Kidney (tissue), 14 donors: Measurements from ENCODE around the gene CTDP1. TPM values are rescaled to one million over a fixed set of nuclear protein-coding genes. Genes with fewer than 3 reads are reported as not detected.

Experiments
- DNase-seq, 5 donors: peaks; one replicate each; pipeline ENCODE4 v3.0.0-alpha.2; 2013 to 2020
- FAIRE-seq: peaks from 2 replicates; lab custom pipeline; 2012; peaks lifted over from hg19 to GRCh38; lab: Jason Lieb, UNC
- H3K27ac ChIP-seq, 2 donors: one replicate each; pipeline ENCODE4 v1.7.0; 2013; ENCODE audit warnings: low read depth in 2 of 2, low read length in 2 of 2, inconsistent platforms in 1 of 2
- H3K27me3 ChIP-seq: one replicate; pipeline ENCODE4 v1.7.1; 2013; ENCODE audit warnings: low read length, inconsistent platforms; ENCODE audit not compliant: control insufficient read depth, insufficient read depth
- H3K36me3 ChIP-seq, 3 donors: one replicate each; pipeline versions ENCODE4 v1.7.0 to v1.7.1; 2013; ENCODE audit warnings: low read length in 3 of 3, control low read depth in 1 of 3, inconsistent platforms in 1 of 3; ENCODE audit not compliant: insufficient read depth in 3 of 3, control insufficient read depth in 2 of 3
- H3K4me1 ChIP-seq, 3 donors: one replicate each; pipeline versions ENCODE4 v1.7.0 to v1.7.1; 2013; ENCODE audit warnings: low read length in 3 of 3, inconsistent platforms in 1 of 3, low read depth in 1 of 3; ENCODE audit not compliant: control insufficient read depth in 2 of 3, insufficient read depth in 2 of 3
- H3K4me3 ChIP-seq, 3 donors: one replicate each; pipeline versions ENCODE4 v1.7.0 to v1.8.1; 2013; ENCODE audit warnings: low read length in 3 of 3, control low read depth in 1 of 3, inconsistent platforms in 1 of 3
- H3K9ac ChIP-seq, 3 donors: one replicate each; pipeline versions ENCODE4 v1.7.0 to v1.7.1; 2013; ENCODE audit warnings: low read length in 3 of 3, control low read depth in 1 of 3, inconsistent platforms in 1 of 3
- H3K9me3 ChIP-seq, 3 donors: one replicate each; pipeline versions ENCODE4 v1.7.0 to v1.7.1; 2013; ENCODE audit warnings: low read length in 3 of 3, control low read depth in 1 of 3, inconsistent platforms in 1 of 3; ENCODE audit not compliant: control insufficient read depth in 2 of 3, insufficient read depth in 1 of 3
- intact Hi-C: fragments of 100-400 bp; cut with DNase I; formaldehyde crosslinking; loops from one replicate; pipeline ENCODE4 v1.11.1; 2022
- polyA plus RNA-seq: library from polyadenylated mRNA; stranded (reverse); fragments of 350-450 nt; fragmentation: Illumina TruSeq; extraction: RNeasy Lipid Tissue Mini Kit (QIAGEN cat#74804); gene quantifications from one replicate; pipeline ENCODE4 v1.2.3, GENCODE V29; 2014; ENCODE audit warnings: low read depth, low replicate concordance; ENCODE audit not compliant: insufficient read depth
- total RNA-seq: library from RNA; stranded (reverse); fragmentation: NEBNext Ultra II Directional; extraction: Animal tissue kit (Norgen Biotek cat#: 25700); gene quantifications from one replicate; pipeline ENCODE4 v1.2.1, GENCODE V29; 2021
- TF ChIP-seq, protein P1 (sequence below): IDR thresholded peaks from 3 replicates; pipeline ENCODE4 v1.5.1; 2012; ENCODE audit warnings: mild to moderate bottlenecking, moderate library complexity, borderline replicate concordance; ENCODE audit not compliant: insufficient read depth; ENCODE audit errors: extremely low read depth
- donor health status: control.
- donor health status: control.
- donor health status: control.
- donor health status: control.
- donor health status: control.
- donor health status: DM: yes; HTN: yes; CAD: no.
- donor health status: Normal renal cell carcinoma (clear cell type).

CTDP1 gene
- total and polyA plus RNA-seq, 2 donors from 2014 or later = 11.1 to 21.8 TPM

DNA sequence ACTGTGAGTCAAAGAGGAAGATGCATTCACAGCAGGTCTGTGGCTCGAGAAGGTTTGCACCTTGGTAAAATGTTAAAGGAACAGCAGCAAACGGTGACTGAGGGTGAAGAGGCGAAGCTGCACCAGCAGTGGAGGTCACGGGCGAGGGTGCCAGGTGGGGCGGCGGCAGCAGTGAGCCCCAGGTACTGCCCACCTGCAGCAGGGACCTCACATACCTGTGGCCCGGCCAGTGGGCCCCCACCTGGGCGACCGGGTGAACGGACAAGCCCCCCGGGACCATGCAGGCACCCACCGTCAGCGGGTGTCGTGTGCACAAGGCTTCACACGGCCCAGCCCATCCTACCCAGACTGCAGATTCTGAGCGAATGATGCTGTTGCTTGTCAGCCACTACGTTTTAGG is 94.5 kb downstream of the CTDP1 start:
- H3K4me3 ChIP-seq = no peak overlapping the region
- no peaks in the 10 kb centered on the region for H3K4me1 ChIP-seq
- H3K27me3 ChIP-seq = no peaks in the 10 kb centered on the region
- H3K9me3 ChIP-seq = no peaks in the 10 kb centered on the region
- no peak for DNase-seq
- no peaks in the 10 kb centered on the region for H3K36me3 ChIP-seq
- intact Hi-C loops = no loop called here
- no peak overlapping the region for H3K27ac ChIP-seq
- H3K9ac ChIP-seq = no peak overlapping the region
- no peak for FAIRE-seq
- TF ChIP-seq, protein P1, sequence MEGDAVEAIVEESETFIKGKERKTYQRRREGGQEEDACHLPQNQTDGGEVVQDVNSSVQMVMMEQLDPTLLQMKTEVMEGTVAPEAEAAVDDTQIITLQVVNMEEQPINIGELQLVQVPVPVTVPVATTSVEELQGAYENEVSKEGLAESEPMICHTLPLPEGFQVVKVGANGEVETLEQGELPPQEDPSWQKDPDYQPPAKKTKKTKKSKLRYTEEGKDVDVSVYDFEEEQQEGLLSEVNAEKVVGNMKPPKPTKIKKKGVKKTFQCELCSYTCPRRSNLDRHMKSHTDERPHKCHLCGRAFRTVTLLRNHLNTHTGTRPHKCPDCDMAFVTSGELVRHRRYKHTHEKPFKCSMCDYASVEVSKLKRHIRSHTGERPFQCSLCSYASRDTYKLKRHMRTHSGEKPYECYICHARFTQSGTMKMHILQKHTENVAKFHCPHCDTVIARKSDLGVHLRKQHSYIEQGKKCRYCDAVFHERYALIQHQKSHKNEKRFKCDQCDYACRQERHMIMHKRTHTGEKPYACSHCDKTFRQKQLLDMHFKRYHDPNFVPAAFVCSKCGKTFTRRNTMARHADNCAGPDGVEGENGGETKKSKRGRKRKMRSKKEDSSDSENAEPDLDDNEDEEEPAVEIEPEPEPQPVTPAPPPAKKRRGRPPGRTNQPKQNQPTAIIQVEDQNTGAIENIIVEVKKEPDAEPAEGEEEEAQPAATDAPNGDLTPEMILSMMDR = no peak

GRCh38 chr18:79775441-79776221 is 96.0 kb downstream of the CTDP1 start:
- FAIRE-seq (no peak), DNase-seq (peak in 1 of 5 donors; percentile 52)
- H3K9me3 ChIP-seq = no peaks in the 10 kb centered on the region
- intact Hi-C loops = no loop called here
- no peak overlapping the region for H3K9ac ChIP-seq
- no peaks in the 10 kb centered on the region for H3K4me1 ChIP-seq
- no peak overlapping the region for H3K4me3 ChIP-seq
- no peak overlapping the region for H3K27ac ChIP-seq
- H3K36me3 ChIP-seq = no peaks in the 10 kb centered on the region
- TF ChIP-seq, protein P1 = no peak
- no peaks in the 10 kb centered on the region for H3K27me3 ChIP-seq

GRCh38 chr18:79776674-79777073 is 97.1 kb downstream of the CTDP1 start:
- H3K36me3 ChIP-seq = no peaks in the 10 kb centered on the region
- intact Hi-C loops = no loop called here
- FAIRE-seq = no peak
- H3K4me1 ChIP-seq = no peaks in the 10 kb centered on the region
- no peaks in the 10 kb centered on the region for H3K27me3 ChIP-seq
- TF ChIP-seq, protein P1 = no peak
- DNase-seq = peak in 1 of 5 donors; percentile 4
- H3K27ac ChIP-seq = no peak overlapping the region
- no peak overlapping the region for H3K4me3 ChIP-seq
- H3K9me3 ChIP-seq = no peaks in the 10 kb centered on the region
- H3K9ac ChIP-seq = no peak overlapping the region
